HepG2 (cell line): Measurements from ENCODE around the gene BPIFB6. TPM values are rescaled to one million over a fixed set of nuclear protein-coding genes. Genes with fewer than 3 reads are reported as not detected.

Source experiments
- EHMT2 ChIP-seq: fragments of 200-600 bp; sonication (generic); IDR thresholded peaks from 2 replicates; pipeline ENCODE4 v1.7.0; 2017; ENCODE audit warnings: antibody characterized with exemption, low read depth, low read length, borderline replicate concordance
- FOXK2 ChIP-seq: fragments of 450-650 bp; IDR thresholded peaks from 2 replicates; pipeline ENCODE4 v1.6.1; 2016
- KLF16 ChIP-seq, 2 experiments: sonication (generic) in 1 of 2; formaldehyde crosslinking in 1 of 2; IDR thresholded peaks; 2 replicates each; pipeline versions ENCODE4 v1.6.1 to v1.8.0; 2016 to 2023; ENCODE audit warnings: missing genetic modification reagents in 2 of 2, missing compliant biosample characterization in 1 of 2
- MED1 ChIP-seq: sonication (generic); formaldehyde crosslinking; IDR thresholded peaks from 2 replicates; pipeline ENCODE4 v1.4.0; 2020; ENCODE audit warnings: missing genetic modification reagents
- NBN ChIP-seq: fragments of 450-650 bp; conservative IDR thresholded peaks from 2 replicates; pipeline ENCODE4 v1.6.1; 2017
- ONECUT2 ChIP-seq: sonication (generic); formaldehyde crosslinking; IDR thresholded peaks from 2 replicates; pipeline ENCODE4 v1.4.0; 2020; ENCODE audit warnings: missing genetic modification reagents
- POLR2AphosphoS2 ChIP-seq: IDR thresholded peaks from 2 replicates; pipeline ENCODE4 v1.6.1; 2011; ENCODE audit warnings: low read depth, low read length, improper control_type of control experiment
- RAD51 ChIP-seq: fragments of 450-650 bp; IDR thresholded peaks from 2 replicates; pipeline ENCODE4 v1.6.1; 2016; ENCODE audit warnings: borderline replicate concordance
- RBM39 ChIP-seq: fragments of 200-400 bp; formaldehyde crosslinking; IDR thresholded peaks from one replicate; pipeline ENCODE4 v1.6.1; 2018; ENCODE audit warnings: antibody characterized with exemption, mild to moderate bottlenecking, low read depth, low read length; ENCODE audit not compliant: poor library complexity, severe bottlenecking
- RXRA ChIP-seq: sonication (generic); formaldehyde crosslinking; IDR thresholded peaks from 2 replicates; pipeline ENCODE4 v1.5.1; 2020; ENCODE audit warnings: missing genetic modification reagents
- TFDP1 ChIP-seq: IDR thresholded peaks from 2 replicates; pipeline ENCODE4 v1.6.1; 2016; ENCODE audit warnings: missing compliant biosample characterization, missing genetic modification reagents, borderline replicate concordance
- ZBTB44 ChIP-seq: sonication (generic); formaldehyde crosslinking; IDR thresholded peaks from 2 replicates; pipeline ENCODE4 v1.4.0; 2020; ENCODE audit warnings: missing genetic modification reagents
- ZNF674 ChIP-seq: sonication (generic); formaldehyde crosslinking; IDR thresholded peaks from 2 replicates; pipeline ENCODE4 v1.5.0; 2020; ENCODE audit warnings: low read depth, mild to moderate bottlenecking, missing genetic modification reagents
- ZNF691 ChIP-seq: sonication (generic); formaldehyde crosslinking; IDR thresholded peaks from 2 replicates; pipeline ENCODE4 v1.4.0; 2020; ENCODE audit warnings: missing genetic modification reagents, low read depth, mild to moderate bottlenecking, borderline replicate concordance
- polyA plus RNA-seq, 8 experiments: library from polyadenylated mRNA; depleted of rRNA in 3 of 8; stranded (reverse) in 7 of 8; unstranded in 1 of 8; fragments of >200 nt; fragmentation: Illumina TruSeq in 4 of 8; extraction: Trizol in 4 of 8; gene quantifications; 2 replicates each; pipeline versions ENCODE4 v1.2.1 to v1.2.3, GENCODE V29; 2011 to 2016; ENCODE audit warnings: low read depth in 4 of 8, missing spikeins in 1 of 8, mixed read lengths in 1 of 8; ENCODE audit not compliant: insufficient read depth in 1 of 8
- total RNA-seq, 5 experiments: library from RNA; depleted of rRNA; stranded (reverse); fragments of >200 nt; fragmentation: Illumina TruSeq; extraction: Trizol; gene quantifications; 2 replicates each; pipeline ENCODE4 v1.2.3, GENCODE V29; 2016; ENCODE audit warnings: low read depth in 1 of 5
- TF ChIP-seq, protein P1 (sequence below): fragments of 450-650 bp; IDR thresholded peaks from 2 replicates; pipeline ENCODE4 v1.6.1; 2016
- TF ChIP-seq, protein P2 (sequence below): sonication (generic); formaldehyde crosslinking; IDR thresholded peaks from 2 replicates; pipeline ENCODE4 v1.5.0; 2020; ENCODE audit warnings: mild to moderate bottlenecking, missing genetic modification reagents
- TF ChIP-seq, protein P3 (sequence below): sonication (generic); formaldehyde crosslinking; IDR thresholded peaks from 2 replicates; pipeline ENCODE4 v1.5.1; 2020; ENCODE audit warnings: missing genetic modification reagents, mild to moderate bottlenecking, borderline replicate concordance

Gene BPIFB6
- total and polyA plus RNA-seq, 2 of the 13 experiments (the other 11 are each of a cell fraction or from before 2014, with no cell fraction given): 0.13 to 1.7 TPM

GRCh38 chr20:33026072-33026778 lies 5.2 kb upstream of the BPIFB6 start (continued):
- TF ChIP-seq FOXK2 (no peak), ZNF691 (CRISPR knock-in tag) (no peak), RAD51 (no peak), ZBTB44 (0 out of 2 replicates have a peak, but pooled peaks have one; percentile 16), KLF16 (CRISPR knock-in tag; IDR thresholded peaks at IDR 0.05) (no peak; a peak in 1 of 4 replicates), ONECUT2 (CRISPR knock-in tag) (no peak), TFDP1 (CRISPR knock-in tag) (no peak), NBN (no peak), ZNF674 (CRISPR knock-in tag) (no peak), RXRA (CRISPR knock-in tag) (no peak), EHMT2 (no peak), MED1 (CRISPR knock-in tag) (peak; percentile 40), RBM39 (no peak), POLR2AphosphoS2 (no peak)
- TF ChIP-seq, protein P1, sequence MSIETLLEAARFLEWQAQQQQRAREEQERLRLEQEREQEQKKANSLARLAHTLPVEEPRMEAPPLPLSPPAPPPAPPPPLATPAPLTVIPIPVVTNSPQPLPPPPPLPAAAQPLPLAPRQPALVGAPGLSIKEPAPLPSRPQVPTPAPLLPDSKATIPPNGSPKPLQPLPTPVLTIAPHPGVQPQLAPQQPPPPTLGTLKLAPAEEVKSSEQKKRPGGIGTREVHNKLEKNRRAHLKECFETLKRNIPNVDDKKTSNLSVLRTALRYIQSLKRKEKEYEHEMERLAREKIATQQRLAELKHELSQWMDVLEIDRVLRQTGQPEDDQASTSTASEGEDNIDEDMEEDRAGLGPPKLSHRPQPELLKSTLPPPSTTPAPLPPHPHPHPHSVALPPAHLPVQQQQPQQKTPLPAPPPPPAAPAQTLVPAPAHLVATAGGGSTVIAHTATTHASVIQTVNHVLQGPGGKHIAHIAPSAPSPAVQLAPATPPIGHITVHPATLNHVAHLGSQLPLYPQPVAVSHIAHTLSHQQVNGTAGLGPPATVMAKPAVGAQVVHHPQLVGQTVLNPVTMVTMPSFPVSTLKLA: no peak
- TF ChIP-seq, protein P2, sequence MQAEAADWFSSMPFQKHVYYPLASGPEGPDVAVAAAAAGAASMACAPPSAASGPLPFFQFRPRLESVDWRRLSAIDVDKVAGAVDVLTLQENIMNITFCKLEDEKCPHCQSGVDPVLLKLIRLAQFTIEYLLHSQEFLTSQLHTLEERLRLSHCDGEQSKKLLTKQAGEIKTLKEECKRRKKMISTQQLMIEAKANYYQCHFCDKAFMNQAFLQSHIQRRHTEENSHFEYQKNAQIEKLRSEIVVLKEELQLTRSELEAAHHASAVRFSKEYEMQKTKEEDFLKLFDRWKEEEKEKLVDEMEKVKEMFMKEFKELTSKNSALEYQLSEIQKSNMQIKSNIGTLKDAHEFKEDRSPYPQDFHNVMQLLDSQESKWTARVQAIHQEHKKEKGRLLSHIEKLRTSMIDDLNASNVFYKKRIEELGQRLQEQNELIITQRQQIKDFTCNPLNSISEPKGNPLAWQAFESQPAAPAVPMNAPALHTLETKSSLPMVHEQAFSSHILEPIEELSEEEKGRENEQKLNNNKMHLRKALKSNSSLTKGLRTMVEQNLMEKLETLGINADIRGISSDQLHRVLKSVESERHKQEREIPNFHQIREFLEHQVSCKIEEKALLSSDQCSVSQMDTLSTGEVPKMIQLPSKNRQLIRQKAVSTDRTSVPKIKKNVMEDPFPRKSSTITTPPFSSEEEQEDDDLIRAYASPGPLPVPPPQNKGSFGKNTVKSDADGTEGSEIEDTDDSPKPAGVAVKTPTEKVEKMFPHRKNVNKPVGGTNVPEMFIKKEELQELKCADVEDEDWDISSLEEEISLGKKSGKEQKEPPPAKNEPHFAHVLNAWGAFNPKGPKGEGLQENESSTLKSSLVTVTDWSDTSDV (CRISPR knock-in tag): peak; percentile 67; the same call in 1 of the 2 replicates
- TF ChIP-seq, protein P3, sequence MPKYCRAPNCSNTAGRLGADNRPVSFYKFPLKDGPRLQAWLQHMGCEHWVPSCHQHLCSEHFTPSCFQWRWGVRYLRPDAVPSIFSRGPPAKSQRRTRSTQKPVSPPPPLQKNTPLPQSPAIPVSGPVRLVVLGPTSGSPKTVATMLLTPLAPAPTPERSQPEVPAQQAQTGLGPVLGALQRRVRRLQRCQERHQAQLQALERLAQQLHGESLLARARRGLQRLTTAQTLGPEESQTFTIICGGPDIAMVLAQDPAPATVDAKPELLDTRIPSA (CRISPR knock-in tag): no peak
